Measurements from ENCODE around the gene RAPSN. TPM values are rescaled to one million over a fixed set of nuclear protein-coding genes. Genes with fewer than 3 reads are reported as not detected.

RAPSN gene
- total RNA-seq, 4 donors from 2014 or later: 0.67 TPM; not detected in 3

- intact Hi-C loops (cut with DNase I): no loop called here
- Histone ChIP-seq H3K27me3 (no peaks in the 10 kb centered on the region), H3K4me3 (replicated peaks in 1 of 3) (no peak overlapping the region), H3K4me1 (peaks cover 32 to 42% of the 10 kb centered on the region in 2 donors), H3K27ac (peak overlapping the region; percentile 13 to 64 (median 56)), H3K9me3 (no peaks in the 10 kb centered on the region), H3K36me3 (peaks cover 12 to 15% of the 10 kb centered on the region in 2 donors)
- TF ChIP-seq CTCF (IDR thresholded peaks at IDR 0.05): no peak
- no peak for TF ChIP-seq POLR2A (IDR thresholded peaks at IDR 0.05)
- WGBS, 2 donors: 23 to 31% methylated on average over 4 of the region's 4 CpGs
- DNase-seq: peak; percentile 41 to 57
Observed at GRCh38 chr11:47466701-47467250, 17.8 kb upstream of the RAPSN start.

- DNase-seq: no peak
- peaks cover 7 to 9% of the 10 kb centered on the region in 2 donors for H3K36me3 ChIP-seq
- peaks cover 33 to 44% of the 10 kb centered on the region in 2 donors for H3K4me1 ChIP-seq
- no peaks in the 10 kb centered on the region for H3K27me3 ChIP-seq
- no peaks in the 10 kb centered on the region for H3K9me3 ChIP-seq
- 56 to 67% methylated on average over 5 of the region's 5 CpGs for WGBS, 2 donors
- no peak overlapping the region for H3K4me3 ChIP-seq (replicated peaks in 1 of 3)
- H3K27ac ChIP-seq: peak overlapping the region in 2 of 3 donors; percentile 56 to 64
- no peak for TF ChIP-seq POLR2A (IDR thresholded peaks at IDR 0.05)
- no peak for TF ChIP-seq CTCF (IDR thresholded peaks at IDR 0.05)
- intact Hi-C loops (cut with DNase I): no loop called here
Observed at GRCh38 chr11:47466201-47466600, 17.3 kb upstream of the RAPSN start.

GRCh38 chr11:47464483-47464882 lies 15.5 kb upstream of the RAPSN start:
- H3K4me1 ChIP-seq: peaks cover 33 to 43% of the 10 kb centered on the region in 2 donors
- no peaks in the 10 kb centered on the region for H3K27me3 ChIP-seq
- H3K36me3 ChIP-seq: no peaks in the 10 kb centered on the region
- WGBS, 2 donors: 84 to 87% methylated on average over 5 of the region's 5 CpGs
- H3K9me3 ChIP-seq: no peaks in the 10 kb centered on the region
- no peak overlapping the region for H3K27ac ChIP-seq
- intact Hi-C loops (cut with DNase I): no loop called here
- no peak for TF ChIP-seq CTCF (IDR thresholded peaks at IDR 0.05)
- TF ChIP-seq POLR2A (IDR thresholded peaks at IDR 0.05): no peak
- H3K4me3 ChIP-seq (replicated peaks in 1 of 3): no peak overlapping the region
- peak in 1 of 2 donors; percentile 22 for DNase-seq

GRCh38 chr11:47461876-47462275 lies 12.9 kb upstream of the RAPSN start:
- H3K4me1 ChIP-seq: peaks cover 11 to 18% of the 10 kb centered on the region in 2 donors
- H3K36me3 ChIP-seq: no peaks in the 10 kb centered on the region
- TF ChIP-seq POLR2A (IDR thresholded peaks at IDR 0.05) (no peak), CTCF (IDR thresholded peaks at IDR 0.05) (no peak)
- H3K9me3 ChIP-seq: no peaks in the 10 kb centered on the region
- peak overlapping the region in 1 of 3 donors; percentile 15 for H3K27ac ChIP-seq
- no peak overlapping the region for H3K4me3 ChIP-seq (replicated peaks in 1 of 3)
- 75 to 81% methylated on average over 7 of the region's 7 CpGs for WGBS, 2 donors
- peak in 1 of 2 donors; percentile 45 for DNase-seq
- intact Hi-C loops (cut with DNase I): no loop called here
- H3K27me3 ChIP-seq: no peaks in the 10 kb centered on the region

- no peak overlapping the region for H3K27ac ChIP-seq
- intact Hi-C loops (cut with DNase I): no loop called here
- H3K36me3 ChIP-seq: no peaks in the 10 kb centered on the region
- TF ChIP-seq CTCF (IDR thresholded peaks at IDR 0.05) (no peak), POLR2A (IDR thresholded peaks at IDR 0.05) (no peak)
- WGBS, 2 donors: 95 to 97% methylated on average over 2 of the region's 2 CpGs
- no peaks in the 10 kb centered on the region for H3K27me3 ChIP-seq
- H3K4me3 ChIP-seq (replicated peaks in 1 of 3): no peak overlapping the region
- H3K9me3 ChIP-seq: no peaks in the 10 kb centered on the region
- DNase-seq: no peak
- H3K4me1 ChIP-seq: peaks cover 3 to 10% of the 10 kb centered on the region in 2 donors
Observed at GRCh38 chr11:47460571-47461235, 11.8 kb upstream of the RAPSN start.
